Testis (tissue), 3 donors: ENCODE results near the gene PRKCA. TPM values are rescaled to one million over a fixed set of nuclear protein-coding genes. Genes with fewer than 3 reads are reported as not detected.

ENCODE experiments used
- DNase-seq: peaks from one replicate; pipeline ENCODE4 v3.0.0-alpha.2; 2019
- H3K27ac ChIP-seq, 2 donors: fragments of 200-600 bp; sonication (generic); one replicate each; pipeline ENCODE4 v1.5.1; 2019
- H3K27me3 ChIP-seq: fragments of 200-600 bp; sonication (generic); one replicate; pipeline ENCODE4 v1.5.1; 2019
- H3K36me3 ChIP-seq: fragments of 200-600 bp; sonication (generic); one replicate; pipeline ENCODE4 v1.5.1; 2017; ENCODE audit warnings: low read depth; ENCODE audit errors: missing control alignments
- H3K4me1 ChIP-seq: fragments of 200-600 bp; sonication (generic); one replicate; pipeline ENCODE4 v1.5.1; 2019
- H3K4me3 ChIP-seq, 2 donors: fragments of 200-600 bp; sonication (generic); one replicate each; pipeline ENCODE4 v1.5.1; 2017 to 2019
- H3K9me3 ChIP-seq: fragments of 200-600 bp; sonication (generic); one replicate; pipeline ENCODE4 v1.5.1; 2017
- CTCF ChIP-seq, 3 experiments: fragments of 450-650 bp in 2 of 3; fragments of 200-600 bp in 1 of 3; sonication (generic) in 1 of 3; IDR thresholded peaks; one replicate each; pipeline ENCODE4 v1.5.1; 2016 to 2019; ENCODE audit warnings: antibody characterized with exemption in 3 of 3, mild to moderate bottlenecking in 2 of 3, moderate library complexity in 1 of 3
- POLR2A ChIP-seq: fragments of 450-650 bp; IDR thresholded peaks from one replicate; pipeline ENCODE4 v1.6.1; 2017; ENCODE audit warnings: antibody characterized with exemption, mild to moderate bottlenecking, moderate library complexity
- WGBS, 2 donors: methylation state at CpG; one replicate each; pipeline ENCODE4 v1.1.5; 2018; 5-methylcytosine and 5-hydroxymethylcytosine counted together
- intact Hi-C: fragments of 100-400 bp; cut with DNase I; formaldehyde crosslinking; loops from one replicate; pipeline ENCODE4 v1.15.1; 2023; ENCODE audit warnings: low total_unique reads
- polyA plus RNA-seq: library from polyadenylated mRNA; stranded (reverse); fragments of 350-450 nt; fragmentation: Illumina TruSeq; extraction: RNeasy Lipid Tissue Mini Kit (QIAGEN cat#74804); gene quantifications from one replicate; pipeline ENCODE4 v1.2.3, GENCODE V29; 2014; ENCODE audit warnings: low read depth, low replicate concordance; ENCODE audit not compliant: insufficient read depth
- total RNA-seq, 2 donors: library from RNA; depleted of rRNA; stranded (reverse); fragments of >200 nt; gene quantifications; one replicate each; pipeline ENCODE4 v1.2.3, GENCODE V29; 2016

PRKCA gene
- total and polyA plus RNA-seq, 3 donors from 2014 or later, result 6.8 to 22.9 (median 15.4) TPM

GRCh38 chr17:66749217-66749832 lies 446.9 kb downstream of the PRKCA start:
- no peak for DNase-seq
- TF ChIP-seq CTCF (IDR thresholded peaks at IDR 0.05), result no peak
- no peak for TF ChIP-seq POLR2A
- H3K4me3 ChIP-seq, result no peak overlapping the region
- peaks cover 8% of the 10 kb centered on the region for H3K4me1 ChIP-seq
- intact Hi-C loops, result no loop called here
- no peaks in the 10 kb centered on the region for H3K27me3 ChIP-seq
- no peak overlapping the region for H3K27ac ChIP-seq
- no peaks in the 10 kb centered on the region for H3K36me3 ChIP-seq
- no peaks in the 10 kb centered on the region for H3K9me3 ChIP-seq
- WGBS, 2 donors, result 95 to 98% methylated on average over 5 to 7 of the region's 7 CpGs

GRCh38 chr17:66750116-66750515 lies 447.7 kb downstream of the PRKCA start:
- intact Hi-C loops, result no loop called here
- DNase-seq, result no peak
- Histone ChIP-seq H3K4me1 (peaks cover 8% of the 10 kb centered on the region), H3K9me3 (no peaks in the 10 kb centered on the region), H3K36me3 (no peaks in the 10 kb centered on the region), H3K4me3 (no peak overlapping the region), H3K27me3 (no peaks in the 10 kb centered on the region), H3K27ac (no peak overlapping the region)
- 91 to 95% methylated on average over 7 of the region's 7 CpGs for WGBS, 2 donors
- TF ChIP-seq POLR2A, result no peak
- no peak for TF ChIP-seq CTCF (IDR thresholded peaks at IDR 0.05)

GRCh38 chr17:66750781-66751543 lies 448.5 kb downstream of the PRKCA start:
- no peaks in the 10 kb centered on the region for H3K36me3 ChIP-seq
- H3K4me1 ChIP-seq, result peaks cover 8% of the 10 kb centered on the region
- intact Hi-C loops, result no loop called here
- no peaks in the 10 kb centered on the region for H3K27me3 ChIP-seq
- H3K27ac ChIP-seq, result no peak overlapping the region
- 94 to 95% methylated on average over 11 of the region's 11 CpGs for WGBS, 2 donors
- no peak for DNase-seq
- TF ChIP-seq CTCF (IDR thresholded peaks at IDR 0.05) (no peak), POLR2A (no peak)
- no peak overlapping the region for H3K4me3 ChIP-seq
- no peaks in the 10 kb centered on the region for H3K9me3 ChIP-seq

GRCh38 chr17:66751771-66752170 lies 449.4 kb downstream of the PRKCA start:
- H3K4me1 ChIP-seq, result peaks cover 2% of the 10 kb centered on the region
- no peaks in the 10 kb centered on the region for H3K36me3 ChIP-seq
- H3K27me3 ChIP-seq, result no peaks in the 10 kb centered on the region
- H3K9me3 ChIP-seq, result no peaks in the 10 kb centered on the region
- H3K27ac ChIP-seq, result no peak overlapping the region
- no peak for DNase-seq
- no peak for TF ChIP-seq CTCF (IDR thresholded peaks at IDR 0.05)
- no peak for TF ChIP-seq POLR2A
- 93 to 95% methylated on average over 3 of the region's 3 CpGs for WGBS, 2 donors
- intact Hi-C loops, result no loop called here
- no peak overlapping the region for H3K4me3 ChIP-seq
